ENCODE results near the gene MME. TPM values are rescaled to one million over a fixed set of nuclear protein-coding genes. Genes with fewer than 3 reads are reported as not detected.

MME gene
- total RNA-seq, 1 experiment from 2014 or later: 23.9 TPM

- H3K4me3 Mint-ChIP-seq: no peak overlapping the region
- DNase-seq (ENCODE audit: low spot score) (no peak), ATAC-seq (no peak)
- no peak for TF ChIP-seq ATF1 (CRISPR knock-in tag; IDR thresholded peaks at IDR 0.05)
- no peak for TF ChIP-seq E2F5 (CRISPR knock-in tag; IDR thresholded peaks at IDR 0.05)
- no peak for TF ChIP-seq PRDM15 (CRISPR knock-in tag; IDR thresholded peaks at IDR 0.05)
- TF ChIP-seq ZNF281 (CRISPR knock-in tag; IDR thresholded peaks at IDR 0.05): no peak
- TF ChIP-seq ZBTB43 (CRISPR knock-in tag; IDR thresholded peaks at IDR 0.05): no peak
- TF ChIP-seq RELA (CRISPR knock-in tag; IDR thresholded peaks at IDR 0.05; ENCODE audit: borderline replicate concordance): no peak
- TF ChIP-seq GTF2I (CRISPR knock-in tag; conservative IDR thresholded peaks at IDR 0.05): no peak
- no peak for TF ChIP-seq PRRX2 (CRISPR knock-in tag; IDR thresholded peaks at IDR 0.05)
- TF ChIP-seq NR3C1 (CRISPR knock-in tag; conservative IDR thresholded peaks at IDR 0.05; ENCODE audit: low read depth): no peak
- no peak for TF ChIP-seq ERG (CRISPR knock-in tag; IDR thresholded peaks at IDR 0.05)
- no peak for TF ChIP-seq E2F4 (CRISPR knock-in tag; IDR thresholded peaks at IDR 0.05; ENCODE audit: borderline replicate concordance, low read depth)
- TF ChIP-seq ATF2 (CRISPR knock-in tag; IDR thresholded peaks at IDR 0.05; ENCODE audit: borderline replicate concordance, low read depth): no peak
- no peak for TF ChIP-seq JUN (CRISPR knock-in tag; IDR thresholded peaks at IDR 0.05)
- no peak for TF ChIP-seq RORB (CRISPR knock-in tag; IDR thresholded peaks at IDR 0.05)
- TF ChIP-seq CREM (CRISPR knock-in tag; IDR thresholded peaks at IDR 0.05): no peak
- H3K36me3 Mint-ChIP-seq: no peaks in the 10 kb centered on the region; the same call in 1 of the 2 replicates
- no peak overlapping the region for H3K27ac Mint-ChIP-seq
- peaks cover 11% of the 10 kb centered on the region for H3K4me1 Mint-ChIP-seq
- ChIA-PET CTCF (interaction anchor here (1.6 kb wide), 1 partner anchor 140 kb away, joined by 3 read pairs; no protein-coding TSS in a partner anchor), POLR2A (no interaction called here)
- no peaks in the 10 kb centered on the region for H3K9me3 Mint-ChIP-seq
- no peaks in the 10 kb centered on the region for H3K27me3 Mint-ChIP-seq (ENCODE audit: low read depth)
These were observed 102.3 kb downstream of the MME start for GRCh38 chr3:155182467-155182866.

All from WTC11 (cell line).